Hepatocyte (in vitro differentiated cells): ENCODE measurements around the gene PROK2. TPM values are rescaled to one million over a fixed set of nuclear protein-coding genes. Genes with fewer than 3 reads are reported as not detected.

Experiments used
- DNase-seq: peaks from one replicate; pipeline ENCODE4 v3.0.0-alpha.2; 2016; ENCODE audit warnings: low spot score
- H2AFZ ChIP-seq: fragments of 200-600 bp; sonication (generic); 2 replicates; pipeline ENCODE4 v1.6.0; 2016; ENCODE audit warnings: antibody characterized with exemption, mild to moderate bottlenecking
- H3K27ac ChIP-seq: fragments of 200-600 bp; sonication (generic); 2 replicates; pipeline ENCODE4 v1.5.1; 2016; ENCODE audit warnings: mild to moderate bottlenecking
- H3K27me3 ChIP-seq: fragments of 200-600 bp; sonication (generic); 2 replicates; pipeline ENCODE4 v1.6.1; 2016
- H3K36me3 ChIP-seq: fragments of 200-600 bp; sonication (generic); replicated peaks from 2 replicates; pipeline ENCODE4 v1.5.1; 2016; ENCODE audit warnings: low read depth; ENCODE audit not compliant: insufficient read depth
- H3K4me1 ChIP-seq: fragments of 200-600 bp; sonication (generic); 2 replicates; pipeline ENCODE4 v1.5.1; 2016; ENCODE audit warnings: mild to moderate bottlenecking, moderate library complexity; ENCODE audit not compliant: insufficient read depth
- H3K4me2 ChIP-seq: fragments of 200-600 bp; sonication (generic); 2 replicates; pipeline ENCODE4 v1.6.0; 2016
- H3K4me3 ChIP-seq: fragments of 200-600 bp; sonication (generic); 2 replicates; pipeline ENCODE4 v1.5.1; 2016; ENCODE audit warnings: mild to moderate bottlenecking
- H3K79me2 ChIP-seq: fragments of 200-600 bp; sonication (generic); 2 replicates; pipeline ENCODE4 v1.6.0; 2017; ENCODE audit warnings: mild to moderate bottlenecking
- H3K9me2 ChIP-seq: fragments of 200-600 bp; sonication (generic); replicated peaks from 2 replicates; pipeline ENCODE4 v1.6.0; 2017; ENCODE audit warnings: mild to moderate bottlenecking; ENCODE audit not compliant: insufficient read depth
- H3K9me3 ChIP-seq: fragments of 200-600 bp; sonication (generic); 2 replicates; pipeline ENCODE4 v1.5.1; 2016; ENCODE audit warnings: low read depth, mild to moderate bottlenecking
- H4K20me1 ChIP-seq: fragments of 200-600 bp; sonication (generic); 2 replicates; pipeline ENCODE4 v1.6.0; 2016; ENCODE audit warnings: mild to moderate bottlenecking; ENCODE audit not compliant: insufficient read depth, poor library complexity, severe bottlenecking
- CTCF ChIP-seq: fragments of 200-600 bp; sonication (generic); IDR thresholded peaks from 2 replicates; pipeline ENCODE4 v1.5.1; 2016; ENCODE audit warnings: antibody characterized with exemption, mild to moderate bottlenecking; ENCODE audit not compliant: poor library complexity
- EZH2 ChIP-seq: fragments of 200-600 bp; sonication (generic); IDR thresholded peaks from 2 replicates; pipeline ENCODE4 v1.6.1; 2016; ENCODE audit warnings: antibody characterized with exemption, mild to moderate bottlenecking, borderline replicate concordance
- EZH2phosphoT487 ChIP-seq: fragments of 200-600 bp; sonication (generic); IDR thresholded peaks from one replicate; pipeline ENCODE4 v1.6.1; 2018; ENCODE audit warnings: antibody characterized with exemption, mild to moderate bottlenecking, low read depth, moderate library complexity; ENCODE audit not compliant: unreplicated experiment, severe bottlenecking
- WGBS: methylation state at CpG from one replicate; pipeline ENCODE4 v1.1.6; 2016; ENCODE audit warnings: low lambda C conversion rate; ENCODE audit errors: missing lambda C conversion rate; 5-methylcytosine and 5-hydroxymethylcytosine counted together
- polyA plus RNA-seq: library from polyadenylated mRNA; unstranded; fragments of >200 nt; fragmentation: Nextera tagmentation; extraction: Ambion mirVana; gene quantifications from 2 replicates; pipeline ENCODE4 v1.2.1, GENCODE V29; 2016
- total RNA-seq: library from RNA; depleted of rRNA; stranded (reverse); fragments of >200 nt; gene quantifications from 2 replicates; pipeline ENCODE4 v1.2.3, GENCODE V29; 2014

PROK2 gene
- total and polyA plus RNA-seq, 2 experiments from 2014 or later: not detected

- Histone ChIP-seq H3K79me2 (no peaks in the 10 kb centered on the region), H3K36me3 (no peaks in the 10 kb centered on the region), H3K4me1 (peaks cover 6% of the 10 kb centered on the region), H2AFZ (no peak overlapping the region), H3K9me3 (no peaks in the 10 kb centered on the region), H3K4me2 (no peak overlapping the region), H3K27ac (no peak overlapping the region), H4K20me1 (no peaks in the 10 kb centered on the region), H3K27me3 (peaks cover 64% of the 10 kb centered on the region), H3K4me3 (no peak overlapping the region), H3K9me2 (no peaks in the 10 kb centered on the region)
- WGBS: 69% methylated on average over 6 of the region's 6 CpGs
- TF ChIP-seq EZH2phosphoT487 (no peak), EZH2 (no peak), CTCF (no peak)
- DNase-seq: no peak
Observed at GRCh38 chr3:71779674-71780377, 5.1 kb downstream of the PROK2 start.

- H3K79me2 ChIP-seq: no peaks in the 10 kb centered on the region
- H3K36me3 ChIP-seq: no peaks in the 10 kb centered on the region
- 92% methylated on average over 3 of the region's 3 CpGs for WGBS
- no peaks in the 10 kb centered on the region for H3K9me3 ChIP-seq
- no peak overlapping the region for H3K4me3 ChIP-seq
- no peaks in the 10 kb centered on the region for H3K4me1 ChIP-seq
- H4K20me1 ChIP-seq: no peaks in the 10 kb centered on the region
- TF ChIP-seq CTCF (no peak), EZH2phosphoT487 (no peak), EZH2 (no peak)
- no peak overlapping the region for H2AFZ ChIP-seq
- H3K27me3 ChIP-seq: peaks cover 52% of the 10 kb centered on the region
- H3K9me2 ChIP-seq: no peaks in the 10 kb centered on the region
- no peak overlapping the region for H3K4me2 ChIP-seq
- DNase-seq: no peak
- no peak overlapping the region for H3K27ac ChIP-seq
Observed at GRCh38 chr3:71778353-71778752, 6.6 kb downstream of the PROK2 start.

GRCh38 chr3:71776538-71776937 lies 8.4 kb downstream of the PROK2 start:
- H3K9me3 ChIP-seq: no peaks in the 10 kb centered on the region
- H3K4me3 ChIP-seq: no peak overlapping the region
- no peak overlapping the region for H2AFZ ChIP-seq
- H4K20me1 ChIP-seq: no peaks in the 10 kb centered on the region
- DNase-seq: no peak
- H3K9me2 ChIP-seq: no peaks in the 10 kb centered on the region
- H3K27ac ChIP-seq: no peak overlapping the region
- no peaks in the 10 kb centered on the region for H3K4me1 ChIP-seq
- no peak overlapping the region for H3K4me2 ChIP-seq
- H3K36me3 ChIP-seq: no peaks in the 10 kb centered on the region
- WGBS: 63% methylated on average over 6 of the region's 6 CpGs
- peaks cover 42% of the 10 kb centered on the region for H3K27me3 ChIP-seq
- H3K79me2 ChIP-seq: no peaks in the 10 kb centered on the region
- TF ChIP-seq EZH2: no peak
- TF ChIP-seq EZH2phosphoT487: no peak
- TF ChIP-seq CTCF: no peak
